Measurements from ENCODE around the gene ANP32E. TPM values are rescaled to one million over a fixed set of nuclear protein-coding genes. Genes with fewer than 3 reads are reported as not detected.

ANP32E gene
- total and polyA plus RNA-seq, 2 of the 13 experiments (the other 11 are each of a cell fraction or from before 2014, with no cell fraction given) = 10.3 to 53.0 TPM

- peak; percentile 80 for TF ChIP-seq GABPA (IDR thresholded peaks at IDR 0.05; ENCODE audit: low read depth, low read length)
- peak; percentile 96 for TF ChIP-seq GABPA (CRISPR knock-in tag; IDR thresholded peaks at IDR 0.05; ENCODE audit: low read depth)
- no peak for TF ChIP-seq ZNF75D (CRISPR knock-in tag; IDR thresholded peaks at IDR 0.05; ENCODE audit: borderline replicate concordance)
- peak; percentile 79 for TF ChIP-seq NR2C2 (CRISPR knock-in tag; IDR thresholded peaks at IDR 0.05; ENCODE audit: borderline replicate concordance)
- no peak for TF ChIP-seq HIC2 (CRISPR knock-in tag; IDR thresholded peaks at IDR 0.05; ENCODE audit: low read depth)
- TF ChIP-seq ZNF616 (CRISPR knock-in tag; IDR thresholded peaks at IDR 0.05; ENCODE audit: low read depth) = no peak
- TF ChIP-seq ZNF670 (CRISPR knock-in tag; IDR thresholded peaks at IDR 0.05; ENCODE audit: borderline replicate concordance) = peak; percentile 72; the same call in 1 of the 2 replicates
- TF ChIP-seq ARID5B (CRISPR knock-in tag; IDR thresholded peaks at IDR 0.05) = peak; percentile 59; the same call in 1 of the 2 replicates
- TF ChIP-seq TRIM24 (CRISPR knock-in tag; IDR thresholded peaks at IDR 0.05) = no peak
- no peak for TF ChIP-seq KLF13 (CRISPR knock-in tag; IDR thresholded peaks at IDR 0.05)
- no peak for TF ChIP-seq MAFK (conservative IDR thresholded peaks at IDR 0.05 in 1 of 2, IDR thresholded peaks at IDR 0.05 in 1 of 2; ENCODE audit: low read length in 2 of 2)
- no peak for TF ChIP-seq PLSCR1 (CRISPR knock-in tag; IDR thresholded peaks at IDR 0.05; ENCODE audit: borderline replicate concordance)
- TF ChIP-seq HDAC6 (IDR thresholded peaks at IDR 0.05; ENCODE audit: low read depth, low read length) = no peak
- TF ChIP-seq HES4 (CRISPR knock-in tag; IDR thresholded peaks at IDR 0.05; ENCODE audit: borderline replicate concordance) = no peak
- peak; percentile 53 for TF ChIP-seq AGO2 (optimal IDR thresholded peaks at IDR 0.05; ENCODE audit: low read depth, low read length)
- TF ChIP-seq SP5 (CRISPR knock-in tag; IDR thresholded peaks at IDR 0.05; ENCODE audit: borderline replicate concordance, low read depth) = peak; percentile 78
- TF ChIP-seq ZNF441 (CRISPR knock-in tag; IDR thresholded peaks at IDR 0.05; ENCODE audit: borderline replicate concordance) = 0 out of 2 replicates have a peak, but pooled peaks have one; percentile 18
- no peak for TF ChIP-seq ZNF446 (CRISPR knock-in tag; IDR thresholded peaks at IDR 0.05)
- 0 out of 2 replicates have a peak, but pooled peaks have one; percentile 42 for TF ChIP-seq ZNF20 (CRISPR knock-in tag; IDR thresholded peaks at IDR 0.05)
- 0 out of 2 replicates have a peak, but pooled peaks have one; percentile 21 for TF ChIP-seq ZNF317 (CRISPR knock-in tag; IDR thresholded peaks at IDR 0.05)
- peak; percentile 96 for TF ChIP-seq KDM5A (IDR thresholded peaks at IDR 0.05; ENCODE audit: borderline replicate concordance, low read length)
- TF ChIP-seq TFE3 (CRISPR knock-in tag; IDR thresholded peaks at IDR 0.05) = peak; percentile 52; the same call in 1 of the 2 replicates
These were observed 32.9 kb upstream of the ANP32E start, which contains the start of gene APH1A (continued) for GRCh38 chr1:150268705-150269403.
